HS-27A (cell line): ENCODE results near the gene DNAH2.

Experiments
- DNase-seq: peaks from one replicate; pipeline ENCODE4 v3.0.0-alpha.2; 2012; ENCODE audit warnings: low read depth, missing footprints

DNAH2 gene

GRCh38 chr17:7702776-7703175 is 14.8 kb upstream of the DNAH2 start:
- DNase-seq, result no peak

GRCh38 chr17:7703584-7704479 is 13.7 kb upstream of the DNAH2 start:
- no peak for DNase-seq

- no peak for DNase-seq
These were observed 12.8 kb upstream of the DNAH2 start, which contains the start of gene EFNB3 for GRCh38 chr17:7704601-7705268. TSS of gene EFNB3 (plus strand) at chr17:7705202. CDS start at chr17:7705599, 397 bp downstream.

DNA sequence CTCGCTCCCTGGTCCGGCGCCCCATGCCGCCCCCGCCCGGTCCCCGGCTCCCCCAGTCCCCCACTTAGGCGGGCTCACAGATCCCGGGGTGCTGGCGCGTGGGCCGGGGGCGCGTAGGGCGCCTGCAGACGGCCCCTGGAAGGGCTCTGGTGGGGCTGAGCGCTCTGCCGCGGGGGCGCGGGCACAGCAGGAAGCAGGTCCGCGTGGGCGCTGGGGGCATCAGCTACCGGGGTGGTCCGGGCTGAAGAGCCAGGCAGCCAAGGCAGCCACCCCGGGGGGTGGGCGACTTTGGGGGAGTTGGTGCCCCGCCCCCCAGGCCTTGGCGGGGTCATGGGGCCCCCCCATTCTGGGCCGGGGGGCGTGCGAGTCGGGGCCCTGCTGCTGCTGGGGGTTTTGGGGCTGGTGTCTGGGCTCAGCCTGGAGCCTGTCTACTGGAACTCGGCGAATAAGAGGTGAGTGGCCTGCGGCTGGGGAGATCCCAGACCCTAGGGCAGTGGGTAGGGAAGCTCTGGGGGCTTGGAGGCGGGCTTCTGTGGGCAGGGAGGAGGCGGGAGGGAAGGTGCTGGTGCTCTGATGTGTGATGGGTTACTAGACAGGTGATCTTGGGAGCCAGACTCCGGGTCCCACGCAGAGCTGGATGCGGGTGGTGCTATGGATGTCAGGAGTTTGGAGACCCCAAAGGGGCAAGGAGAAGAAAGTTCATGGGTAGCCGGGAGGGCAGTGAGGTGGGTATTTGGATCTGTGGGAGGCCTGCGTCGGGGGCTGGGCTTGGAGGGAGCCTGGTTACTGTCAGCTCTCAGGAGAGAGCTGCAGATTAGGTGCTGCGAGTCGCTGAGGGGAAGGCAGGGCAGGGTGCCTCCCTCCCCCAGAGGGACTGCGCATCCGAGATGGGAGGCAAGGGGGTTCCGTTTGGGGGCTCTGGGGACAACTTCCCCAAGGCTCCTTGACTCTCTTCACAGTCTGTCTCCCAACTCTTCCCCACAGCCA is 12.0 kb upstream of the DNAH2 start:
- DNase-seq, result no peak

- DNase-seq, result no peak
These were observed 10.8 kb upstream of the DNAH2 start for GRCh38 chr17:7706631-7707354.

DNA sequence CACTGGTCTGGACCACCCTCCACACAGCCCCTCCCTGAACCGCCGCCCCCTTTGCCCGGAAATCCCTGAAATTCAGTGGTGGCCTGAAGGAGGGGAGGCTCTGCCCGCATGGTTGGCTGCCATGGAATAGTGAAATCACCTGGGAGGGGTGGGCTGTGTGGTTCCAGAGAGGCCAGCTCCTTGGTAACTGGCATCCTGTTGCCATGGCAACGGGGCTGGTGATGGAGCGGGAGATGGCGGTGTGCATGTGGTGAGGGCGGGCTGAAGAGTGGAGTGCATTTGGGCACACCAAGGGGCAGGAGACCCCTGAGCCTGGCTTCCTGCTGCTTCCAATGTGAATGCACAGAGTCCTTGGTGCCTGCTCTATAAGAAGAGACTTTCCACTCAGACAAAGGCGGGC is 10.1 kb upstream of the DNAH2 start:
- DNase-seq, result no peak

- no peak for DNase-seq
These were observed 9.4 kb upstream of the DNAH2 start for GRCh38 chr17:7707858-7708750.

DNA sequence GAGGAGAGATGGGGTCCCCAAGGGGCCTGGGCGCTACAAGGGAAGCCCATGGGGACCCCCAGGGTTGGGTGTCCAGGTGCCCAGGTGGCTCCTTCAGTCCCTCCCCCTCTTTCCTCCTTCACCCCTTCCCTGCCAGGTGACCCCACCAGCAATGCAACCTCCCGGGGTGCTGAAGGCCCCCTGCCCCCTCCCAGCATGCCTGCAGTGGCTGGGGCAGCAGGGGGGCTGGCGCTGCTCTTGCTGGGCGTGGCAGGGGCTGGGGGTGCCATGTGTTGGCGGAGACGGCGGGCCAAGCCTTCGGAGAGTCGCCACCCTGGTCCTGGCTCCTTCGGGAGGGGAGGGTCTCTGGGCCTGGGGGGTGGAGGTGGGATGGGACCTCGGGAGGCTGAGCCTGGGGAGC is 8.5 kb upstream of the DNAH2 start:
- no peak for DNase-seq

DNA sequence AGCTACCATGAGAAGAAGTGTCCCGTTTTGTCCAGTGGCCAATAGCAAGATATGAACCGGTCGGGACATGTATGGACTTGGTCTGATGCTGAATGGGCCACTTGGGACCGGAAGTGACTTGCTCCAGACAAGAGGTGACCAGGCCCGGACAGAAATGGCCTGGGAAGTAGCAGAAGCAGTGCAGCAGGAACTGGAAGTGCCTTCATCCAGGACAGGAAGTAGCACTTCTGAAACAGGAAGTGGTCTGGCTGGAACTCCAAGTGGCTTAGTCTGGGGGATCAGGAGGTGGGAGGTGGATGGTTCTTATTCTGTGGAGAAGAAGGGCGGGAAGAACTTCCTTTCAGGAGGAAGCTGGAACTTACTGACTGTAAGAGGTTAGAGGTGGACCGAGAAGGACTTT is 7.2 kb upstream of the DNAH2 start:
- no peak for DNase-seq

- no peak for DNase-seq
These were observed 6.3 kb upstream of the DNAH2 start for GRCh38 chr17:7711051-7711755.

DNA sequence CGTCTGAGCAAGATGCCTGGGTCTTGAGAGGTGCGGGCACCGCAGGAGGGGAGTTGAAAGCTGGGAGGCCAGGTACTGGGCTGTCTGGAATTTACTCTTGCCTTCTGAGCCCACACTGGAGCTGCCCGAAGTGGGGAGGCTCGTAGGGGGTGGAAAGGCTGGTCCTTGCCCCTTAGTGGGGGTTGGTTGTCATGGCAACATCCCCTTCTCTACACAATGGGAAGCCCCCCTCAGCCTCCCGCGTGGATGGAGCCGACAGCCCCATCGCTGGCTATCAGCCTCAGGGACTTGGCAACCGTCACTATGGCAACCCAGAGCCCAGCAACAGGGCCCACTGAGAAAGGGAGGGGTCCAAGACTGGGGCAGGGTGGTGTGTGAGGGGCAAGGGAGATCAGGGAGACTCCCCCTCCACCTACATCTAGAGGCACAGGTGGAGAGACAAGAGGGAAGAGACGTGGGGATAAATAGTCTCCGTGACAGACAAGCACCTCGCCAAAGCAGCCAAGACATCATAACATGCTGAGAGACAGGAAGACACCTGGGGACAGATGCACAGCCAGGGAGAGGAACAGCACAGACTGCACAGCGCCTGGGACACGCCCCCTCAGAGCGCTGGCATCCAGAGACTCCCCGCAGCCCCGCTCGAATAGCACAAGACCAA is 5.3 kb upstream of the DNAH2 start:
- no peak for DNase-seq

DNA sequence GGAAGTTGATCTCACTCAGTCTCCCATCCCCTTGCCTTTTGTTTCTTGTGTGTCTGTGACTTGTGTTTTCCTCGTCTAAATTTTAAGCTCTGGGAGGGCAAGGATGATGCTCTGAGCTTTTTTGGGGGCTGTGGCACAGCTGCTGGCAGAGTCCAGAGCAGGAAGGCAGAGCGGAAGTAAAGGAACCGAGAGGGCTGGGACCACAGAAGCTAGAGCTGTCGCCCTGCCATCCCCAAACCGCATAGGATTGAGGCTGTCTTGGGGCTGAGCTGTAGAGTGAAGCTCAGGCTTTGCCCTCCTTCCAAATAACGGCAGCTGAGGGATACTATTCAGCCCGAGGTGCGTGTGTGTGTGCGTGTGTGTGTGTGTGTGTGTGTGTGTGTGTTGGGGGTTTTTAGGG is 3.8 kb upstream of the DNAH2 start:
- no peak for DNase-seq

DNA sequence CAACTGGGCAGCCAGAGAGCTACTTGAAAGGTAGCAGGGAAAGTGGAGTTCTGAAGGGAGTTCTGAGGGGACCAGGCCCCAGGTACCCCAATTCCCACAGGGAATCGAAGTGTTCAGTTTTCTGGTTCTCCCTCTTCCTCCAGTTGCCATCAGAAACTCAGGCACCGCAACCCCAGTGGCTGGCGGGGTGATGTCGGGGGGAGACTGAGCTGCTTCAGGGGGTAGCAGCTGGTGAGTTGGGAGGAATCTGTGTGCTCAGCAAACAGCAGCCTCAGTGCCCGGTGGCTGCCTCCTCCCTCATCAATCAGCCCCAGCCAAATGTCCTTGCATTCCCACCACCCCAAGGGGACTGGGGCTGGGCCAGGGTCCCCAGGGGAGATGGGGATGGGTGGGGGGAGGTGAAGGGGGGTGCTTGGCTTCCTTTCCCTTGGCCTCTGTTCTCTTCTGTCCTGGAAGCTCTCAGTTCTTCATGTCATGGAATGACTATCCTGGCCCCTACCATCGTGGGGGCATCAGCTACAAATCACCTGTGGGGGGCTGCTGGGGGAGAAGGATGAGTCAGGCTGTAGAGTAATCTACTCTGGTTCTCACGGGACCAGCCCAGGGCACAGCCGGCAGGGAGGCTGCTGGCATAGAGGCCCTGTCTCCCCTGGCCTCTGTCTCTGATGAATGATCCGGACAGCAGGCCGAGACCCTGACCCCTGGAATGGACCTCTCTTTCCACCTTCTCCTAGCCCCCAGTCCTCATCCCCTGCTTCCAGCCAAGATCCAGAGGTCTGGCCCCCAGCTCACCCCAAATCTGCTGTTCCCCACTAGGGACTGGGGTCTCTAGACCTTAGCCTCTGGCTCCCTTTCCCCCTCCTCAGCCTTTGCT is 2.6 kb upstream of the DNAH2 start:
- no peak for DNase-seq

DNA sequence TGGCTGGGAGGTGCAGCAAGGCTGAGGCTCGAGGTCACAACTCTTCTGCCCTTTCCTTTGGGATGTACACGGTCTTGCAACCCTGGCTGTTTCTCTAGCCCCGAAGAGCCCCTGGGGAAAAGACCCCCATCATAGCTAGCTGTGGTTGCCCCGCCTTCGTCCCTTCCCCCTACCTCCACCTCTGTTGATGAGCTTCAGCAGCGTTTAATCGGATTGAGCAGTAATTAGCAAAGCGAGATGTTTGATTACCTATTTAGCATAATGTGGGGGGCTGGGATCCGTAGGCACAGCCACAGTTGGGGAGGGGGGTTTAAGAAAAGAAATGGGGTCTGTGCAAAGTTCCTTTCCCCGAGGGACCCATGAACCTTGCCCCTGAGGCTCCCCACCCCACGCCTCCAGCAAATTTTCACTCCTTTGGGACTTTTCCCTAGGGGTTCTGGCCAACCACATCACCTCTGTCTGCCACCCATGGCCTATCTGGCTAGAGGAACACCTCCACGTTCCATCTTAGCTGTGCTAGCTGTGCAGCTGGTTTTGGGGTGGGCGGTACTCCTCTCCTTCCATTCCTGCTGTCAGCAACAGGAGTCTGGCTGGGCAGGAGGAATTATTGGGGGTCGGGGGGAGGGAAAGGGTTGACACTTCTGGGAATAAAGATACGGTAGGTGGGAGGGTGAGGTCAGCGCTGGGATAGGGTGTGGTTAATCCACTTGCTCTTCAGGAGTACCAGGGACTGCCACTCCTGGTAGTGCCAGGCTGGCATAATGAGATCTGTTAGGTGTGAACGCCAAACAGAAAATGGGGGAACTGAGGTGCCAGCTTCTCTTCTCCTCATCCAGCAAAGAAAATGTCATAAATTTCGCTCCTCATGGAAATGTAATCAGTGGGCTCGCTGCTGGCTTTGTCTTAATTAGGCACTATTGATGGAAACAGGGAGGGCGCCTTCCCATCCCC is 1.3 kb upstream of the DNAH2 start:
- no peak for DNase-seq

- no peak for DNase-seq
These were observed 309 bp downstream of the DNAH2 start for GRCh38 chr17:7717756-7718350.

DNA sequence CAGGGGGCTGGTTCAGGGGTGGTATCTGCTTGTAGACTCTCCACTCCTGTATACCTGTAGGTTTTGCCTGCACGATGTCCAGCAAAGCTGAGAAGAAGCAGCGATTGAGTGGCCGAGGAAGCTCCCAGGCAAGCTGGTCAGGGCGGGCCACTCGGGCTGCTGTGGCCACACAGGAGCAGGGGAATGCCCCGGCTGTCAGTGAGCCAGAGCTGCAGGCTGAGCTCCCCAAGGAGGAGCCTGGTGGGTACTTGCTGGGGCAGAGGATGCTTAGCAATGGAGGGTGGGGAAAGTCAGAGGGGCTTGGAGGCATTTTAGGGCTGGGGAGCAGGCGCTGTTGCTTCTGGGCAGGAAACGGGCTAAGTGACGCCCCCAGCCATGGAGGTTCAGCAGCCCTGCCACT is 2.1 kb downstream of the DNAH2 start:
- DNase-seq, result no peak

GRCh38 chr17:7720125-7720524 is 2.6 kb downstream of the DNAH2 start:
- DNase-seq, result no peak
